Measurements from ENCODE around the gene ADGRF3. TPM values are rescaled to one million over a fixed set of nuclear protein-coding genes. Genes with fewer than 3 reads are reported as not detected.

The ADGRF3 gene
- total and polyA plus RNA-seq, 2 of the 13 experiments (the other 11 are each of a cell fraction or from before 2014, with no cell fraction given) = 0.40 to 1.5 TPM

- TF ChIP-seq ZBTB33 (CRISPR knock-in tag; IDR thresholded peaks at IDR 0.05) (no peak), HMGXB3 (CRISPR knock-in tag; IDR thresholded peaks at IDR 0.05; ENCODE audit: borderline replicate concordance) (peak; percentile 7; the same call in 1 of the 2 replicates), TEAD3 (CRISPR knock-in tag; optimal IDR thresholded peaks at IDR 0.05; ENCODE audit: borderline replicate concordance) (peak; percentile 95), XRCC5 (optimal IDR thresholded peaks at IDR 0.05; ENCODE audit: low read length) (no peak), ZNF589 (CRISPR knock-in tag; conservative IDR thresholded peaks at IDR 0.05) (no peak), POGK (CRISPR knock-in tag; conservative IDR thresholded peaks at IDR 0.05) (no peak), KLF6 (CRISPR knock-in tag; IDR thresholded peaks at IDR 0.05) (no peak), CSRNP1 (CRISPR knock-in tag; IDR thresholded peaks at IDR 0.05) (no peak), SAP130 (CRISPR knock-in tag; IDR thresholded peaks at IDR 0.05; ENCODE audit: low read depth) (peak; percentile 54; the same call in 1 of the 2 replicates)
Measured at GRCh38 chr2:26344581-26345282, 1.9 kb downstream of the ADGRF3 start (continued).
